ENCODE results near the gene HES4. TPM values are rescaled to one million over a fixed set of nuclear protein-coding genes. Genes with fewer than 3 reads are reported as not detected.
A peak's percentile ranks its signal among the peaks of the same experiment; 100 is the strongest.

The HES4 gene
- total RNA-seq, 1 experiment from 2014 or later = 18.5 TPM

DNA sequence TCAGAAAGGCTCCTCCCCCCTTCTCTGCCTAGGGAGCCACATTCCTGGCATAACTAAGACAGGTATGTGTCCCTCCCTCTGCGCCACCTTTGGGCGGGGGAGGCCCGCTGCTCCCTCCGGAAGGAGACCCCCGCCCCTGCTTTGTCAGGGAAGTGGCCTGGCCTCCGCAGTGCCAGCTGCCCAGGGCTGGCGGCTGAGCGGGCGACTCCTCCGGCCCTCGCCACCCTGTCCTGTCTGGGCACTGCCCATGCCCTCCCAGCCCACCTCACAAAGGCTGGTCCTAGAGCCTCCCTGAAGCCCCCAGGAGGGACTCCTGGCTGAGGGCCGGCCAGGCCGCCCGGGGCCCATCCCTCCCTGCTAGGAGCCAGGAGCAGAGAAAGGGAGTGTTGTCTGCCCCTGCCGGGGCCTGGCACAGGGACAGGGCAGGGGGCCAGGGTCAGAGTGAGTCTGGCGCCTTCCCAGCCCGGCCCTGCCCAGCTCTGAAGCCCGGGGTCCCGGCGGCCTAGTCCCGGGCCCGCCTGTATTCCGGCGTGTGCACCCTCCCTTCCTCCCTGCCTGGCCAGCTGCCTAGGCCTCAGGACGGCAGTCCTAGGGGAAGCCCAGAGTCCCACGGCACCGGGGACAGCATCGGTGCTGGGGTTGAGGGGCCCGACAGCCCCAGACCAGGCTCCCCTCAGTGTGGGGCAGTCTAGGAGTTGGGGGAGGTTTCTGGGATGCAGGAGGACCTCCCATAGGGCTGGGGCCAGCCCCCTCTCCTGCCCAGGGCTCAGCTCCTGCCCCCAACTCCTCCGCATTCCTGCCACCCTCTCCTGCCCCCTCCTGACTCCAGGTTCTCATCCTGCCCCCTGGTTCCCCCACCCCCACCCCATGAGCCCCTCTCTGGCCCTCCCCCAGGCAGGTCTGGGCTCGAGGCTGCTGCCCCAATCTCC lies 25.1 kb upstream of the HES4 start:
- no peak for TF ChIP-seq EZH2 (IDR thresholded peaks at IDR 0.05; ENCODE audit: borderline replicate concordance, low read depth, low read length, poor library complexity, severe bottlenecking)
- TF ChIP-seq, protein P1, sequence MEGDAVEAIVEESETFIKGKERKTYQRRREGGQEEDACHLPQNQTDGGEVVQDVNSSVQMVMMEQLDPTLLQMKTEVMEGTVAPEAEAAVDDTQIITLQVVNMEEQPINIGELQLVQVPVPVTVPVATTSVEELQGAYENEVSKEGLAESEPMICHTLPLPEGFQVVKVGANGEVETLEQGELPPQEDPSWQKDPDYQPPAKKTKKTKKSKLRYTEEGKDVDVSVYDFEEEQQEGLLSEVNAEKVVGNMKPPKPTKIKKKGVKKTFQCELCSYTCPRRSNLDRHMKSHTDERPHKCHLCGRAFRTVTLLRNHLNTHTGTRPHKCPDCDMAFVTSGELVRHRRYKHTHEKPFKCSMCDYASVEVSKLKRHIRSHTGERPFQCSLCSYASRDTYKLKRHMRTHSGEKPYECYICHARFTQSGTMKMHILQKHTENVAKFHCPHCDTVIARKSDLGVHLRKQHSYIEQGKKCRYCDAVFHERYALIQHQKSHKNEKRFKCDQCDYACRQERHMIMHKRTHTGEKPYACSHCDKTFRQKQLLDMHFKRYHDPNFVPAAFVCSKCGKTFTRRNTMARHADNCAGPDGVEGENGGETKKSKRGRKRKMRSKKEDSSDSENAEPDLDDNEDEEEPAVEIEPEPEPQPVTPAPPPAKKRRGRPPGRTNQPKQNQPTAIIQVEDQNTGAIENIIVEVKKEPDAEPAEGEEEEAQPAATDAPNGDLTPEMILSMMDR (conservative IDR thresholded peaks at IDR 0.05; ENCODE audit: low read depth, low read length) = no peak
- Histone ChIP-seq H3K27ac (ENCODE audit: low read depth, low read length, poor library complexity, severe bottlenecking) (peak overlapping the region; percentile 67), H3K36me3 (ENCODE audit: insufficient read depth, low read length, poor library complexity, severe bottlenecking) (peaks cover 7% of the 10 kb centered on the region), H3K27me3 (replicated peaks; ENCODE audit: insufficient read depth, low read depth, low read length, poor library complexity) (no peaks in the 10 kb centered on the region), H3K4me3 (ENCODE audit: low read depth, low read length, poor library complexity, severe bottlenecking) (no peak overlapping the region), H3K9me3 (ENCODE audit: low read depth, low read length, poor library complexity, severe bottlenecking) (no peaks in the 10 kb centered on the region), H3K4me1 (ENCODE audit: insufficient read depth, low read length, poor library complexity, severe bottlenecking) (peaks cover 70% of the 10 kb centered on the region)
- BruUV-seq (replicated peaks) = no TSS peak
- POLR2A ChIA-PET (ENCODE audit: low non-redundant PET) = no interaction called here
- intact Hi-C loops (cut with micrococcal nuclease; ENCODE audit: unreplicated experiment) = loop anchor here (10.0 kb wide), 1 partner anchor 280 kb away; the partner anchor contains the start of genes ACAP3 and PUSL1
- no peak for DNase-seq (ENCODE audit: low spot score)
- CTCF ChIA-PET = interaction anchor here (0.6 kb wide), 1 partner anchor 36 kb away, joined by 3 read pairs; no protein-coding TSS in a partner anchor

DNA sequence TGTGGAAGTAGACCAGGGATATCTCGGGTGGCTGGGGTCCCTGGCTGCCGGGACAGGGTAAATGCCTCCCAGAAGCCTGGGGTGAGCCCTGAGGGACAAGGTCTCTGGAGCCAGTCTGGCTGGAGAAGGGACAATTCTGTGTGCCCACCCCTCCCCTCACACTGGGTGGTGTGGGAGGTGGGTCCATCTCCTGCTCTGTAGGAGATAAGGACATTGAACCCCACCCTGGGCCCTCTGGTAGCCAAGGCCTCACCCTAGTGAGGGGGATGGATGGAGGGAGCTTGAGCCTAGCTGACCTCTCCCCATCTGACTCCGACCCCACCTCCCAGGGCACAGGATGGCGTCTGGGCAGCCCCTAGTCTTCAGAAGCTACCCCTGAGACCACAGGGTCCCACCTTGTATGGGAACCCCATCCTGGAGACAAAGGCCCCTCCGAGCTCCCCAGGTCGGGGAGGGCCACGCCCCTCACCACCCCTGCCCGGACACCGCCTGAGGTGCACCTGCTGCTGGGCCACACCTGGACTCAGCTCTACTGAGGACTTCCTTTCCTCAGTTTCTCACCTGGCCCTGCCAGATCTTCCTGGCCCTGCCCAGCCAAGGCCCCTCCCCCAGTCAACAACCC lies 24.4 kb upstream of the HES4 start:
- DNase-seq (ENCODE audit: low spot score) = no peak
- Histone ChIP-seq H3K4me1 (ENCODE audit: insufficient read depth, low read length, poor library complexity, severe bottlenecking) (peaks cover 70% of the 10 kb centered on the region), H3K4me3 (ENCODE audit: low read depth, low read length, poor library complexity, severe bottlenecking) (no peak overlapping the region), H3K36me3 (ENCODE audit: insufficient read depth, low read length, poor library complexity, severe bottlenecking) (peaks cover 7% of the 10 kb centered on the region), H3K27me3 (replicated peaks; ENCODE audit: insufficient read depth, low read depth, low read length, poor library complexity) (no peaks in the 10 kb centered on the region), H3K9me3 (ENCODE audit: low read depth, low read length, poor library complexity, severe bottlenecking) (no peaks in the 10 kb centered on the region), H3K27ac (ENCODE audit: low read depth, low read length, poor library complexity, severe bottlenecking) (peak overlapping the region; percentile 67)
- intact Hi-C loops (cut with micrococcal nuclease; ENCODE audit: unreplicated experiment) = loop anchor here (10.0 kb wide), 1 partner anchor 281 kb away; the partner anchor contains the start of genes ACAP3 and PUSL1
- no TSS peak for BruUV-seq (replicated peaks)
- ChIA-PET POLR2A (ENCODE audit: low non-redundant PET) (no interaction called here), CTCF (no interaction called here)
- TF ChIP-seq, protein P1 (conservative IDR thresholded peaks at IDR 0.05; ENCODE audit: low read depth, low read length) = no peak
- no peak for TF ChIP-seq EZH2 (IDR thresholded peaks at IDR 0.05; ENCODE audit: borderline replicate concordance, low read depth, low read length, poor library complexity, severe bottlenecking)

DNA sequence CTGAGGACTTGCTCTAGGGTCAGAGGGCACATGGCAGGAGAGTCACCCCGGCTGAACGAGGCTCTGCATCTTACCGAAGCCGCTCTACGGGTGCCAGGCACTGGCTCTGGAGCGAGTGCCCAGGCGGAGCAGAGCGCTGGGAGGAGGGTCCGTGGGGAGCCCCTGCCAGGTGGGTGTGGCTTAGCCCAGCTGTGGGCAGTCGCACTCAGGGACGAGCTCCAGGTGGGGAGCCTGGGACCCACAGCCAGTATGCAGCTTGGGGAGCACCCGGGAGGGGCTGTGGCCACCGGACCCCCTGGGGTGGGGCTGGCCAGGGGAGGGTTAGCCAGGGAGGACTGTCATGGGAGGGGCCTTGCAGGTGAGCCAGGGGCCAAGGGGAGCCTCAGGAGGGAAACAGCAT lies 23.8 kb upstream of the HES4 start:
- TF ChIP-seq EZH2 (IDR thresholded peaks at IDR 0.05; ENCODE audit: borderline replicate concordance, low read depth, low read length, poor library complexity, severe bottlenecking) = no peak
- TF ChIP-seq, protein P1 (conservative IDR thresholded peaks at IDR 0.05; ENCODE audit: low read depth, low read length) = no peak
- Histone ChIP-seq H3K4me1 (ENCODE audit: insufficient read depth, low read length, poor library complexity, severe bottlenecking) (peaks cover 73% of the 10 kb centered on the region), H3K4me3 (ENCODE audit: low read depth, low read length, poor library complexity, severe bottlenecking) (no peak overlapping the region), H3K27ac (ENCODE audit: low read depth, low read length, poor library complexity, severe bottlenecking) (peak overlapping the region; percentile 37), H3K27me3 (replicated peaks; ENCODE audit: insufficient read depth, low read depth, low read length, poor library complexity) (no peaks in the 10 kb centered on the region), H3K9me3 (ENCODE audit: low read depth, low read length, poor library complexity, severe bottlenecking) (no peaks in the 10 kb centered on the region), H3K36me3 (ENCODE audit: insufficient read depth, low read length, poor library complexity, severe bottlenecking) (peaks cover 7% of the 10 kb centered on the region)
- intact Hi-C loops (cut with micrococcal nuclease; ENCODE audit: unreplicated experiment) = loop anchor here (10.0 kb wide), 1 partner anchor 281 kb away; the partner anchor contains the start of genes ACAP3 and PUSL1
- DNase-seq (ENCODE audit: low spot score) = no peak
- ChIA-PET CTCF (no interaction called here), POLR2A (ENCODE audit: low non-redundant PET) (no interaction called here)
- no TSS peak for BruUV-seq (replicated peaks)

All from A673 (cell line).